Panc1 (cell line): Measurements from ENCODE around the gene NEIL3. TPM values are rescaled to one million over a fixed set of nuclear protein-coding genes. Genes with fewer than 3 reads are reported as not detected.

Source experiments
- ATAC-seq: fragments of 200-7000 bp; cut with Tn5 transposase; 2 replicates; pipeline ENCODE4 v1.9.1; 2020; ENCODE audit warnings: mild to moderate bottlenecking, moderate library complexity
- BruUV-seq: library from RNA; stranded (reverse); fragments of 400-500 nt; replicated peaks from 2 replicates; lab custom pipeline; 2021; lab: Mats Ljungman, UMichigan
- CTCF ChIA-PET: fragments of 300-600 bp; sonication (Branson Sonifier 250); formaldehyde crosslinking; loops from one replicate; lab custom pipeline; 2022; ENCODE audit warnings: antibody characterized with exemption; lab: Charles Lee
- POLR2A ChIA-PET: fragments of 300-600 bp; sonication (Branson Sonifier 250); formaldehyde crosslinking; loops from one replicate; lab custom pipeline; 2022; ENCODE audit warnings: antibody characterized with exemption; lab: Charles Lee
- DNase-seq: peaks from one replicate; pipeline ENCODE4 v3.0.0-alpha.2; 2010; ENCODE audit warnings: low read depth, low spot score
- H3K27ac ChIP-seq: 2 replicates; pipeline ENCODE4 v1.5.1; 2011; ENCODE audit warnings: mild to moderate bottlenecking, low read length, inconsistent platforms
- H3K27me3 ChIP-seq: fragments of 200-500 bp; sonication (Bioruptor generic); 2 replicates; pipeline ENCODE4 v1.6.0; 2014; ENCODE audit warnings: low read length, inconsistent platforms; ENCODE audit not compliant: control insufficient read depth, insufficient read depth
- H3K36me3 ChIP-seq: fragments of 200-500 bp; sonication (Bioruptor generic); 2 replicates; pipeline ENCODE4 v1.5.1; 2014; ENCODE audit warnings: inconsistent platforms, mild to moderate bottlenecking, low read length, moderate library complexity; ENCODE audit not compliant: control insufficient read depth, insufficient read depth
- H3K4me1 ChIP-seq: 2 replicates; pipeline ENCODE4 v1.5.1; 2011; ENCODE audit warnings: inconsistent platforms, mild to moderate bottlenecking, low read length, moderate library complexity; ENCODE audit not compliant: control insufficient read depth, insufficient read depth
- H3K4me3 ChIP-seq, 2 experiments: 2 replicates each; pipeline ENCODE4 v1.5.1; 2011 to 2012; ENCODE audit warnings: low read depth in 2 of 2, low read length in 2 of 2, mild to moderate bottlenecking in 2 of 2, inconsistent platforms in 1 of 2, moderate library complexity in 1 of 2
- H3K9me3 ChIP-seq: fragments of 200-500 bp; sonication (Bioruptor generic); 2 replicates; pipeline ENCODE4 v1.5.1; 2014; ENCODE audit warnings: low read depth, mild to moderate bottlenecking, inconsistent platforms, low read length, moderate library complexity; ENCODE audit not compliant: control insufficient read depth, insufficient read depth
- CTCF ChIP-seq: fragments of 450-650 bp; IDR thresholded peaks from 2 replicates; pipeline ENCODE4 v1.5.1; 2017; ENCODE audit warnings: mild to moderate bottlenecking
- POLR2AphosphoS5 ChIP-seq: IDR thresholded peaks from 2 replicates; pipeline ENCODE4 v1.6.1; 2012; ENCODE audit warnings: mild to moderate bottlenecking, low read depth, low read length, moderate library complexity
- REST ChIP-seq, 2 experiments: IDR thresholded peaks; 2 replicates each; pipeline ENCODE4 v1.6.1; 2011 to 2012; ENCODE audit warnings: low read depth in 2 of 2, control low read depth in 1 of 2, low read length in 1 of 2, mild to moderate bottlenecking in 1 of 2, moderate library complexity in 1 of 2; ENCODE audit not compliant: insufficient read depth in 1 of 2
- SIN3A ChIP-seq: IDR thresholded peaks from 2 replicates; pipeline ENCODE4 v1.6.1; 2012; ENCODE audit warnings: low read depth, mild to moderate bottlenecking, low read length, moderate library complexity, borderline replicate concordance; ENCODE audit not compliant: insufficient read depth
- TCF7L2 ChIP-seq: IDR thresholded peaks from 2 replicates; pipeline ENCODE4 v1.6.1; 2011; ENCODE audit warnings: mild to moderate bottlenecking, low read depth, low read length, inconsistent platforms
- in situ Hi-C: cut with HindIII; loops from 2 replicates; pipeline ENCODE4 v1.10.0; 2016; ENCODE audit warnings: low sequenced_read_pairs, low pct_unique_long_range_greater_than_20kb
- intact Hi-C: fragments of 100-400 bp; cut with micrococcal nuclease; formaldehyde crosslinking; loops from one replicate; pipeline ENCODE4 v1.10.0; 2022; ENCODE audit not compliant: unreplicated experiment
- total RNA-seq: library from RNA; stranded (reverse); gene quantifications from one replicate; pipeline ENCODE4 v1.2.1, GENCODE V29; 2021; ENCODE audit not compliant: unreplicated experiment

Gene NEIL3
- total RNA-seq, 1 experiment from 2014 or later = 8.9 TPM

- TF ChIP-seq POLR2AphosphoS5 (no peak), REST (IDR thresholded peaks at IDR 0.05; ENCODE audit: insufficient read depth in 1 of 2, low read depth in 2 of 2, low read length in 1 of 2) (no peak), SIN3A (no peak), CTCF (no peak), TCF7L2 (no peak)
- no TSS peak for BruUV-seq
- Histone ChIP-seq H3K4me1 (no peaks in the 10 kb centered on the region), H3K27ac (no peak overlapping the region), H3K36me3 (no peaks in the 10 kb centered on the region; the same call in 1 of the 2 replicates), H3K27me3 (no peaks in the 10 kb centered on the region), H3K9me3 (no peaks in the 10 kb centered on the region), H3K4me3 (no peak overlapping the region)
- ChIA-PET CTCF (no interaction called here), POLR2A (no interaction called here)
- intact Hi-C loops (no loop called here), in situ Hi-C loops (no loop called here)
- DNase-seq = no peak
- ATAC-seq = no peak
These were observed 26.5 kb upstream of the NEIL3 start for GRCh38 chr4:177283167-177283566.

DNA sequence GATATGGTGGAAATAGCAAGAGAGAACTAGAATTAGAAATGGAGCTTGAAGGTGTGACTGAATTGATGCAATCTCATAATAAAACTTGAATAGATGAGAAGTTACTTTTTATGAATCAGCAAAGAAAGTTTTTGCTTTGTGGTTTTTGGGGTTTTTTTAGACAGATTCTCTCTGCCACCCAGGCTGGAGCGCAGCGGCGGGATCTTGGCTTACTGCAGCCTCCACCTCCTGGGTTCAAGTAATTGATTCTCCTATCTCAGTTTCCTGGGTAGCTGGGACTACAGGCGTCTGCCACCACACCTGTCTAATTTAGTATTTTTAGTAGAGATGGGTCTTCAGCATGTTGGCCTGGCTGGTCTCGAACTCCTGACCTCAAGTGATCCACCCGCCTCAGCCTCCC, 23.7 kb upstream of the NEIL3 start:
- ATAC-seq (no peak), DNase-seq (no peak)
- intact Hi-C loops = no loop called here
- TF ChIP-seq TCF7L2 = no peak
- no peak for TF ChIP-seq REST (IDR thresholded peaks at IDR 0.05; ENCODE audit: insufficient read depth in 1 of 2, low read depth in 2 of 2, low read length in 1 of 2)
- Histone ChIP-seq H3K27me3 (no peaks in the 10 kb centered on the region), H3K4me1 (no peaks in the 10 kb centered on the region), H3K36me3 (no peaks in the 10 kb centered on the region; the same call in 1 of the 2 replicates), H3K9me3 (no peaks in the 10 kb centered on the region), H3K27ac (no peak overlapping the region), H3K4me3 (no peak overlapping the region)
- ChIA-PET POLR2A (no interaction called here), CTCF (no interaction called here)
- no TSS peak for BruUV-seq
- in situ Hi-C loops = no loop called here
